SK-N-MC (cell line): ENCODE measurements around the gene SPATA2L.

ENCODE experiments used
- DNase-seq: peaks from one replicate; pipeline ENCODE4 v3.0.0-alpha.2; 2011; ENCODE audit warnings: low read depth, low spot score
- H3K27ac ChIP-seq: fragments of 200-600 bp; sonication (generic); 2 replicates; pipeline ENCODE4 v1.5.1; 2016; ENCODE audit warnings: mixed run types
- H3K36me3 ChIP-seq: fragments of 200-600 bp; sonication (generic); 2 replicates; pipeline ENCODE4 v1.6.1; 2017; ENCODE audit warnings: antibody characterized with exemption, low read length, mixed read lengths; ENCODE audit not compliant: insufficient read depth
- H3K4me3 ChIP-seq: fragments of 200-600 bp; sonication (generic); 2 replicates; pipeline ENCODE4 v1.5.1; 2016
- H3K9ac ChIP-seq: fragments of 200-600 bp; sonication (generic); 2 replicates; pipeline ENCODE4 v1.8.0; 2017; ENCODE audit warnings: mixed run types, mixed read lengths; ENCODE audit not compliant: insufficient read length
- H3K9me3 ChIP-seq: fragments of 200-600 bp; sonication (generic); 2 replicates; pipeline ENCODE4 v1.6.1; 2017; ENCODE audit warnings: low read depth, mild to moderate bottlenecking, antibody characterized with exemption, low read length, moderate library complexity, mixed read lengths
- EZH2 ChIP-seq: fragments of 200-600 bp; sonication (generic); IDR thresholded peaks from one replicate; pipeline ENCODE4 v1.6.1; 2017; ENCODE audit warnings: antibody characterized with exemption
- FOXP2 ChIP-seq: optimal IDR thresholded peaks from 2 replicates; pipeline ENCODE3; 2011; ENCODE audit warnings: mild to moderate bottlenecking, moderate library complexity; ENCODE audit not compliant: insufficient read depth; ENCODE audit errors: extremely low read length, control extremely low read depth
- POLR2AphosphoS5 ChIP-seq: IDR thresholded peaks from 2 replicates; pipeline ENCODE4 v1.6.1; 2012; ENCODE audit warnings: mild to moderate bottlenecking, low read depth, low read length, borderline replicate concordance

Gene SPATA2L

GRCh38 chr16:89721546-89722391 is 20.3 kb upstream of the SPATA2L start:
- Histone ChIP-seq H3K4me3 (peak overlapping the region; percentile 78), H3K27ac (0 out of 2 replicates have a peak overlapping the region, but pooled peaks have one; percentile 64), H3K36me3 (no peaks in the 10 kb centered on the region; the same call in 1 of the 2 replicates), H3K9me3 (no peaks in the 10 kb centered on the region), H3K9ac (peak overlapping the region; percentile 65)
- TF ChIP-seq FOXP2 (no peak), POLR2AphosphoS5 (no peak)
- DNase-seq, result no peak

- peak within 1 kb of the TSS; percentile 78 for H3K4me3 ChIP-seq
- H3K9me3 ChIP-seq, result no peaks in the 10 kb centered on the region
- peak within 1 kb of the TSS; percentile 64 for H3K27ac ChIP-seq
- no peak for DNase-seq
- TF ChIP-seq FOXP2, result no peak
- peak; percentile 32; the same call in 1 of the 2 replicates for TF ChIP-seq POLR2AphosphoS5
- H3K36me3 ChIP-seq, result no peaks in the 10 kb centered on the region; the same call in 1 of the 2 replicates
- peak within 1 kb of the TSS; percentile 65 for H3K9ac ChIP-seq
These were observed 19.5 kb upstream of the SPATA2L start, which contains the start of the genes VPS9D1 and ZNF276 for GRCh38 chr16:89720813-89721545. Gene VPS9D1 (minus strand): TSS chr16:89720898. CDS start chr16:89720861, 37 bp downstream. Gene ZNF276 (plus strand): TSS chr16:89721537. CDS start chr16:89721641, 104 bp downstream.

- Histone ChIP-seq H3K9me3 (no peaks in the 10 kb centered on the region), H3K36me3 (no peaks in the 10 kb centered on the region; the same call in 1 of the 2 replicates), H3K4me3 (peak overlapping the region; percentile 78), H3K27ac (no peak overlapping the region), H3K9ac (peak overlapping the region; percentile 65)
- no peak for DNase-seq
- TF ChIP-seq FOXP2, result no peak
- TF ChIP-seq EZH2, result no peak
- TF ChIP-seq POLR2AphosphoS5, result no peak
These were observed 19.0 kb upstream of the SPATA2L start for GRCh38 chr16:89720551-89720812.

- H3K9ac ChIP-seq, result no peak overlapping the region
- H3K9me3 ChIP-seq, result no peaks in the 10 kb centered on the region
- no peak overlapping the region for H3K4me3 ChIP-seq
- no peak overlapping the region for H3K27ac ChIP-seq
- TF ChIP-seq POLR2AphosphoS5, result no peak
- TF ChIP-seq EZH2, result no peak
- TF ChIP-seq FOXP2, result no peak
- DNase-seq, result no peak
- H3K36me3 ChIP-seq, result peaks cover 7% of the 10 kb centered on the region; the same call in 1 of the 2 replicates
These were observed 16.4 kb upstream of the SPATA2L start for GRCh38 chr16:89717688-89718505.

- TF ChIP-seq EZH2, result no peak
- no peak for TF ChIP-seq FOXP2
- no peak for TF ChIP-seq POLR2AphosphoS5
- no peak overlapping the region for H3K4me3 ChIP-seq
- H3K36me3 ChIP-seq, result peaks cover 7% of the 10 kb centered on the region; the same call in 1 of the 2 replicates
- no peak for DNase-seq
- H3K27ac ChIP-seq, result no peak overlapping the region
- no peak overlapping the region for H3K9ac ChIP-seq
- H3K9me3 ChIP-seq, result no peaks in the 10 kb centered on the region
These were observed 15.6 kb upstream of the SPATA2L start for GRCh38 chr16:89716916-89717687.

- no peak for DNase-seq
- no peaks in the 10 kb centered on the region for H3K9me3 ChIP-seq
- H3K27ac ChIP-seq, result no peak overlapping the region
- peaks cover 7% of the 10 kb centered on the region; the same call in 1 of the 2 replicates for H3K36me3 ChIP-seq
- TF ChIP-seq EZH2 (no peak), POLR2AphosphoS5 (no peak), FOXP2 (no peak)
- H3K9ac ChIP-seq, result no peak overlapping the region
- no peak overlapping the region for H3K4me3 ChIP-seq
These were observed 15.0 kb upstream of the SPATA2L start for GRCh38 chr16:89716493-89716892.

GRCh38 chr16:89712274-89712781 is 10.8 kb upstream of the SPATA2L start:
- Histone ChIP-seq H3K9me3 (no peaks in the 10 kb centered on the region), H3K36me3 (peaks cover 7% of the 10 kb centered on the region; the same call in 1 of the 2 replicates), H3K9ac (peak overlapping the region; percentile 77), H3K4me3 (peak overlapping the region; percentile 81), H3K27ac (no peak overlapping the region)
- DNase-seq, result no peak
- TF ChIP-seq EZH2, result no peak
- no peak for TF ChIP-seq POLR2AphosphoS5
- TF ChIP-seq FOXP2, result no peak
